NK-92 (cell line): ENCODE measurements around the gene RABGAP1L.

Source experiments
- DNase-seq: peaks from one replicate; lab custom pipeline; 2025; ENCODE audit not compliant: unreplicated experiment; lab: John Stamatoyannopoulos, UW

The RABGAP1L gene

GRCh38 chr1:174976436-174977108 is 817.3 kb downstream of the RABGAP1L start:
- no peak for DNase-seq

DNA sequence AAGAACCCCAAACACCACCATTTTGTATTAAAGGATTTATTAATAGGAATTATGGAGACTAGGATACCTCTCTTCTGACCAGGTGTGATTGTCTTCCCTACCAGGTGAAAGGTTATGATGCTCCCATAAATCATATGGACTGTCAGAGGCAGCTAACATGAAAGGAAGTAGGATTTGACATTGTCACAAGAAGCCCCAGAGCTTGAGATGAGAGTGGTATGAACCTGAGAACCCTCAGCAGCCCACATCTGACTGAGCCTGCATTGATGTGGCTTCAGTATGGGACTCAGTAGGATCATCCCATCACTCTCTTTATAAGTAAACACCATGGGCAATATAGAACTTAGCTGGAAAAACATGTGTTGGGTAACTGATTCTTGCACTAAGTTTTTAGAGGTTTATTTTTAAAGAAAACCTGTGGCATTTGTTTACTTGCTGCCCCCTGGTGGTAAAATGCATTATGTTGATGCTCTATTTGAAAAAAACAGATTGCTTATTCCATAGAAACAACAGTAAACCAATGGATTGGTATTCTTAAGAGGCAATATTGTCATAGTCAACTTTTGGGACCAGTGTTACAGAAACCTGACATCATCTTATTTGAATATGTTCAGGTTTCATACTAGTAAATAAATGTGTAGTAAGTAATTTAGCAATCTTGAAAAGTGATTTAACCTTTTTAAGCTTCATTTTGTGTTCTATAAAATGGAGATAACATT is 823.8 kb downstream of the RABGAP1L start:
- DNase-seq = no peak

DNA sequence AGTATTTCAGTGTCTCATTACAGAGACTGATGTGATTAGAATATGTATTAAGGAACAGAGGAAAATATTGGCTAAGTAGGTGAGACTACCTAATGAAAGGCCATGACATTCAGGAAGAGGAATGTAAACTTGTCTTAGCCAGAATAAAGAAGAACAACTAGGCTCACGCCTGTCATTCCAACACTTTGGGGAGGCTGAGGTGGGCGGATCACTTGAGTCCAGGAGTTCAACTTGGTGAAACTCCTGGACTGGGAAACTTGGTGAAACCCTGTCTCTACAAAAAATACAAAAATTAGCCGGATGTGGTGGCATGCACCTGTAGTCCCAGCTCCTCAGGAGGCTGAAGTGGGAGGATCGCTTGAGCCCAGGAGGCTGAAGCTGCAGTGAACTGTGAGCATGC is 825.6 kb downstream of the RABGAP1L start:
- DNase-seq = no peak

DNA sequence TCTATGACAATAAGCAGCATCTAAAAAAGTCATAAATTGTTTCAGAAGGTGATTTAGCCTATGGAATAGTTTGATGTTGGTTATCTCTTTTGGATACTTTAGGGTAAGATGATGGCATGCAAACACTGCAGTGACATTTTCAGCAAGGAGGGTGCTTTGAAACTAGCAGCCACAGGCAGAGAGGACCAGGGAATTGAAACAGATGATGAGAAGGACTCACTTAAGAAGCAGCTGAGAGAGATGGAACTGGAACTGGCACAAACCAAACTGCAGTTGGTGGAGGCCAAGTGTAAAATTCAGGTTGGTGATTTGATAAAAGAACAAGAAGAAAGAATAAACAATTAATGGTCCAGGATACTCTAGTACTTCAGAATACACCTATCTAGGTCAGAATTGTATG is 829.2 kb downstream of the RABGAP1L start:
- DNase-seq = no peak

DNA sequence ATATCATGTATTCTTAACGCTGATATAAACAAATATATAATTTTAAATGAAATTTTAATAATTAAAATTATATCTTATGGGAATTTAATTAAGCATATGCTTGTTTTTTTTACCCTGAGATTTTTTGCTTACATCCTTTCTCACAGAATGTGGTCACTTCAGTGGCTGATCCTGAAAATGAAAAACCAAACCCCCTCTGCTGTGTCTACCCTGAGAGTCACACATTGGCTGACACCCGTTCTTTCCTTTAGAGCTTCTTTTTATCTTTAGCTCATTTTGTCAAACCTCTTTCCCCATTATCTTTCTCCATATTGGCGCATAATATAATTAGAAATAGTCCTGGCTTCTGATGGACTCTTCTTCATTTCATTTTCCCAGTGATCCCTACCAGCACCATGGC is 829.7 kb downstream of the RABGAP1L start:
- no peak for DNase-seq

DNA sequence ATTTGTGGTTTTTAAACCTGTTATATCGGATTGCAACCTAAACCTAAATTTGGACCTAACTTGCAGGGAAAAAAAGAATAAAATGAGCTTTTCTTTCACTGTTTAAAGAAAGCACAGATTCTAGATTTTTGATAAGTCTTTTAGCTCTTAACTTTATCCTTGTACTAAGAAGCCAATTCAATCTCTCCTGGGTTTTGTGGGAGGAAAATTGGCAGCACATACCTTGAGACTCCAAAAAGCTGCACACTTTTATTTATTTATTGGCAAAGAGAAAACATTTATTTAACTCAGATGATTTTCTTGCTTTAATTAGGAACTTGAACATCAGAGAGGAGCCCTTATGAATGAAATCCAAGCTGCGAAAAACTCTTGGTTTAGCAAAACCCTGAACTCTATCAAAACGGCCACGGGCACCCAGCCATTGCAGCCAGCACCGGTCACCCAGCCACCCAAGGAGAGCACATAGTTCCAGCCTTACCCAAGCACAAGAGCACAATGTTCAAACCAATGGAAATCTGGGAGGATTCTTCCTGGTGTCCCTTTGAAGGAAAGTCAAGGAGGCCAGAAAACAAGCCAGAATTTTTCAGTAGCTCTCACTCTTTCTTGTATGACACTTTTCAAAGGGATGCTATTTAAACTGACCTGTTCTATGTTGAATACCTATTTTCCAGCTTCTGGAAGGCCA is 830.4 kb downstream of the RABGAP1L start:
- DNase-seq = no peak

GRCh38 chr1:174990382-174990999 is 831.2 kb downstream of the RABGAP1L start:
- no peak for DNase-seq

DNA sequence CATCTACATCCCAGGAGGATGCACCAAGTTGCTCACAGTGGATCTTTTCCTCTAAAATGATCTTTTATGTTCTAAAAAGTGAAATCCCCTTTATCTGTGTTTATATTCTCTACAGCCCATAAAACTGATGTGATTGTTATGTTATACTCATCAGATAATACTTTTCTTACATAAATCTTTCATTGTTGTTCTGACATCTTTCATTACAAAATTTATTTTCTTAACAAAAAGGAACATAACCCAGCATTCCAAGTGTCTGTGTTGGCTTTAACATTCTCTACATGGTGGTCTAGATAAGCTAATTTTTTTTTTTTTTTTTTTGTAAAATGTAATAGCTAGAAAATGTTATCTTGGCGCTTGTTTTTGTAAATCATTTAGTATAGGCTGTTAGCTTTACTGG is 832.2 kb downstream of the RABGAP1L start:
- DNase-seq = no peak

- DNase-seq = no peak
These were observed 835.8 kb downstream of the RABGAP1L start for GRCh38 chr1:174995121-174995520.

- no peak for DNase-seq
These were observed 836.6 kb downstream of the RABGAP1L start for GRCh38 chr1:174995916-174996315.

GRCh38 chr1:174996476-174996875 is 837.2 kb downstream of the RABGAP1L start:
- DNase-seq = no peak

GRCh38 chr1:174997041-174997440 is 837.7 kb downstream of the RABGAP1L start:
- no peak for DNase-seq

DNA sequence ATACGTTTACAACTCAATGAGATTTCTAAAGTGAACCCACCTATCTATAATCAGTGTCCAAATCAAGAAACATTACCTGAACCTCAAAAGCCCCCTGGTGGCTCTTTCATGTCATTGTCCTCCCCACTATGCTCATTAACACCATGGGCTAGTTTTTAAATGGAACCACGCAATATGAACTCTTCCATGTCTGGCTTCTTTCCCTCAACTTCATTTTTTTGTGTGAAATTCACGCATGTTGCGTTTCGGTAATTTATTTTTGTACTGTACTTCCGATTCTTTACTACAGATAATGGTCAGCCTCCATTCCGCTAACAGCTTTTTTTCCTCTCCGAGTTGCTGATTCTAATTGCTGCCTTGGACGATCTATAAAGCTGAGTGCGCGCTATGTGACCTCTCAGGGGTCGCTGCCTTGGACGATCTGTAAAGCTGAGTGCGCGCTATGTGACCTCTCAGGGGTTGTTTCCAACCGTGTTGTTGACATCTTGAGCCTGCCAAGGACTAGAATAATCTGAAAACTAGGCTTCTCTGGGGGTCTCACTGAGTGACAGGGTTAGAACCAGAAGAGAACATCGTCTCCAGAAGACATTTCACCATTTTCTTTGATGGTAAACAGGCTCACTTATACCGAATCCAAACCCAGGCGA is 839.4 kb downstream of the RABGAP1L start:
- DNase-seq = no peak

DNA sequence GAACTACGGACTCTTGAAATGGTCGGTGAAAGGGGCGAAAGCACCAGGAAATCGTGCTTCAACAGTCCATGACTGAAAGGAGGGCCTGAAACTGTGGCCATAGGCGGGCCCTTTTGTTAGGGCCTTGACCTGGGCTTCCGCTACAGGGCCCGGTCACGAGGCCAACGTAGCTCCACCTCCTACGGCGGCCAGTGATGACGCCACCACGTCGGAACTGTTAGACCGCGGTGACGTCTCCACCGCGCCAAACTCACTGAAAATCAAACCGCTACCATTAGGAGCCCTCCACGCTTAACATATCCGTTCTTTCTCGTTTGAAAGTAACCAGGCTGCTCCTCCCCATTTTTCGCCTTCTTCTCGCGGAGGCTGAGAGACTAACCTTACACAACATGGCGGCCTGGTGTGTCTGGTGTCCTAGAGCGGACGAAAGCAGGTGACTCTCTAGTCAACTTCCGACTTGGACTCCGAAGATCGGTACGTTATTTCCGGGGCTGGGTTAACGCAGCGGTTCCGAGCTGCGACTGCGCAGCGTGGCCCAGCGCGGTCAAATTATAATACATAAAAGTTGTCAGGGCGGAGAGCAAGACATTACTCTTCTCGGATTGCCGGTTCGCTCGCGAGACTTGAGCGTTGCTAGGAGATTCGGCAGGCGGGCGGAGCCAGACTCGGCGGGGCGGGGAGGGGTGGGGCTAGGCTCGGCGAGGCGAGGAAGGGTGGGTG is 840.1 kb downstream of the RABGAP1L start:
- DNase-seq = peak; percentile 90

GRCh38 chr1:174999936-175000696 is 840.8 kb downstream of the RABGAP1L start, which contains the start of gene CACYBP:
Gene CACYBP (plus strand): TSS chr1:174999947. CDS start chr1:175000181, 234 bp downstream.
- DNase-seq = no peak

GRCh38 chr1:175000697-175001187 is 841.4 kb downstream of the RABGAP1L start:
- DNase-seq = no peak

- no peak for DNase-seq
These were observed 843.7 kb downstream of the RABGAP1L start for GRCh38 chr1:175002910-175003517.

DNA sequence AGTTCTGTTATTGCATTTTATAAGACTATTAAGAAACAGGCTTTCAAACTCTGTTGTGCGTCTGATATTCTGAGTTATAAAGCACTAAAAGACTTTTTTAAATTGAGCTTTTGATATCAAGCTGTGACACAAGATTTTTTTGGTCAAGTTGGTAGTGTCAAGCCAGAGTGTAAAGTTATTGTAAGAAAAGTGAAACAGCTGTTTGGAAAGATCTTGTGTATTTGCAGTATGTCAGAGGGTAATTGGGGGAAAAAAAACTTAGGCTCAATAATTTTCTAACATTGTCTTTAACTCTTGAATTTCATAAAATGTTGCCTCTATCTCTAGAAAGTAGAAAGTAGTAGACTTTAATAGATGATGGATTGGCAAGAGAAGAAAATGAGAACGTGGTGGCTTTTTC is 844.2 kb downstream of the RABGAP1L start:
- no peak for DNase-seq
